Fibroblast of gingiva (primary cell): Measurements from ENCODE around the gene SLC6A3.
"Not testable (repeated sequence)": the region's sequence is repeated elsewhere in the genome, so short reads cannot be mapped to it uniquely, and the experiment has no call there.

Experiments used
- DNase-seq: peaks from one replicate; pipeline ENCODE4 v3.0.0-alpha.2; 2011; ENCODE audit warnings: low read depth

Gene SLC6A3

DNA sequence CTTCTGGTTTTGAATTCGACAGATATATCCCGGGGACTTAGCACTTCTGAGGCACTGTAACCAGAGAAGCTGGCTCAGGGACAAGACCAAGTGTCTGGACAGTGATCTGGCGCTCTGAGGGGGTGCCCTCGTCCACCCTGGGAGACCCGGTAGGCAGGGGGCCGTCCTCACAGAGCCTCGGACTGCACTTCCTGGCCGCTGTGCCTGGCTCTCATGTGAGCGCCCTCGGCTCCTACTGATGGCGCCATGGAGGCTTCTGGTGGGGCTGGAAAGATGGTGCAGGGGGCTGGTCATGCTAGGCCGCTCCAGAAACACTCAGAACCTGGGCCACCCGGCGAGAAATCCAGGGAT is 18.8 kb upstream of the SLC6A3 start:
- DNase-seq = no peak

DNA sequence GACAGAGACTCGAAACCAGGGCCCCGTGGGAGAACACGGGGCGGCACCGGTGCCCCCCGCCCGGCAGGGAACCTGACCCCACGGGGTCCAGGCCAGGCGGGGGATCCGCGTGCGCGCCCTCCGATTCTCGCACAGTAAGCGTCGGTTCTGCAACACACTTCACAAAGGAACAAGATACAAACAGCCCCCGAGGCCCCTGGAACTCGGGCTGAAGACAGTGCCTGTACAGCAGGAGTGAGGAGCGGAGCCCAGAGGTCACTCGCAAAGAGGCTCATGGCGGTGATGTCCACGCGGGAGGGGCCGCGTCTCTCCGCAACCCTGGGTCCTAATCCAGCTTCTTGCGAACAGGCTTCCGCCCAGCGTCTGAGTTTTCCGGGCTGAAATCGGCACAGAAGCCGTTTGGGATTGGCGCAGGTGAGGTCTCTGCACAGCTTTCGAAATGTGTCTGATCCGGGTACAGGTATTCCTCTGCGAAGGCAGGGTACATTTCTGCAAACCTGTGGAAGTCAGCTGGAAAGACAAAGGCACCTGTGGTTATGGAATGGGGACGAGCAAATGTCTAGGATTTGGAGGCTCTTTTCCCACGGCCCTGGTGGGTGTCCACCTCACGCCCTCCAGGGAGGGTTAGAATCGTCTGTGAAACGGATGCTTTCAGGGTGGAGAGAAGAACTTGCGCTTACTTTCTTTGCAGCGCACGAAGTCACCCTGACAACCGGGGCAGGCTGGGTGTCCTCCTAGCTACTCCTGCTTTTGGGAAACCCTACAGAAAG is 18.3 kb upstream of the SLC6A3 start:
- DNase-seq = no peak

DNA sequence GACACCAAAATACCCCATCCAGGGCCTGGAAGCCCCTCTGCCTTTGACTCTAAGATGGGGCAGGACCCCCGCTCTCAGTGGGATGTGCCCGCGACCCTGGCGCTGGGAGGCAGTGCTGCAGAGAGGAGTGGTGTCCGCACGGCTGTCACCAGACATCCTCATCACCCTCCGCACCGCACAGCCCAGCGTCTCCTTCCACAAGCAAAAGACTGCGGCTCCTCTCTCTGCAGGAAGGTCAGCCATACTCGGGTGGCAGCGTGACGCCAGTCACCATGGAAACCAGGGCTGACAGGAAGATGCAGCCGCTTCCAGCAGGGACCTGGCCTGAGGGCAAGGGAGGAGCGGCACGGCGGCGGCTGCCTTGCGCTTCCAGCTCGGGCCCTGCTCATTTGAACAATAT is 17.1 kb upstream of the SLC6A3 start:
- no peak for DNase-seq

DNA sequence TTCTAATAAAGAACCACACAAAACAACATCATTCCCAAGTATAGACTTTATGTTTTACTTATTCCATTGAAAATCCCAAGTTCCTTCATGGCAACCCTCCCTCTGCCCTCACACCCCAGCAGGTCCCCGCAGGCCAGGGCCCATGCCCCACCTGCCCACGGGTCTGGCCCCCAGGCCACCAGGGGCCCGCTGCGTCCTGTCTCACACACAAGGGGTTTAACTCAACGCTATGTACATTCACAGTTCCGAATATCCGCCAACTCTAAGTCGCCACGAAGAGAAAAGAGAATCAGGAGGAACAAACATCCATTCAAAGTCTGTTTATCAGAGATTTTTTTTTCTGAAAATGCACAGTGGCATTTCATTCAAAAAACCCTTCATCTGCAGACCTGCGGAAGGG is 16.2 kb upstream of the SLC6A3 start:
- DNase-seq = no peak

DNA sequence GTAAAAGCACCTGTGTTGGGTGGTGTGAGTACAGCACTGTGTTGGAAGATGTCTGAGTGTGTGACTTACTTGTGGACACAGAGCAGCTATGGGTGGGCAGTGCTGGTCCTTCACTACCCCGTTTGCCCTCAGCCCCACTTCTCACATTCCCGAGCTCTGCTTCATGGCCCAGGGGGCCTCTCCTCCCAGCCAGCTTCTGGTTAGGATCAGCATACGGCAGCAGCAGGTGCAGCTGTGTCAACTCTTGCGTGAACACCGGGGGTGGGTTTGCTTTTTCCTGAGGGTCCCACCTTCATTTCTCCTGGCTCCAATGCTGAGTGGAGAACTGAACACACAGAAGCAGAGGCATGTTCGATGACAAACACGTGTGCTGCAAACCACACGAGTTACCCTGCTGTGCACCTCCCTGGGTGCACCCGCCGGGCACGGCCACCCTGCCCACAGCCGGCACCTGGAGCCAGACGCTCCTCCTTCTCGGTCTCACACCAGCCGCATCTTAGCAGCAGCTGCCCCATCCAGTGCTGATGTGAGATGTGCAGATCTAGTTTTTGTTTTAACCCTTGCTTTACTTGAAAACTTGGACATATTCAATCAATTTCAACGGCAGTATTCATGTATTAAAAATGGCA is 14.9 kb upstream of the SLC6A3 start:
- DNase-seq = no peak

DNA sequence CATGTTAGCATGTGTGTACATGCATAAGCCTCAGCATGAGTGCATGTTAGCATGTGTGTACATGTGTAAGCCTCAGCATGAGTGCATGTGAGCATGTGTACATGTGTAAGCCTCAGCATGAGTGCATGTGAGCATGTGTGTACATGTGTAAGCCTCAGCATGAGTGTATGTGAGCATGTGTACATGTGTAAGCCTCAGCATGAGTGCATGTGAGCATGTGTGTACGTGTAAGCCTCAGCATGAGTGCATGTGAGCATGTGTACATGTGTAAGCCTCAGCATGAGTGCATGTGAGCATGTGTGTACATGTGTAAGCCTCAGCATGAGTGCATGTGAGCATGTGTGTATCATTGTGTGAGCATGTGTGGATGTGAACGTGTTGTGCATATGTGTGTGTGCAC is 14.2 kb upstream of the SLC6A3 start:
- DNase-seq = not testable (repeated sequence)

DNA sequence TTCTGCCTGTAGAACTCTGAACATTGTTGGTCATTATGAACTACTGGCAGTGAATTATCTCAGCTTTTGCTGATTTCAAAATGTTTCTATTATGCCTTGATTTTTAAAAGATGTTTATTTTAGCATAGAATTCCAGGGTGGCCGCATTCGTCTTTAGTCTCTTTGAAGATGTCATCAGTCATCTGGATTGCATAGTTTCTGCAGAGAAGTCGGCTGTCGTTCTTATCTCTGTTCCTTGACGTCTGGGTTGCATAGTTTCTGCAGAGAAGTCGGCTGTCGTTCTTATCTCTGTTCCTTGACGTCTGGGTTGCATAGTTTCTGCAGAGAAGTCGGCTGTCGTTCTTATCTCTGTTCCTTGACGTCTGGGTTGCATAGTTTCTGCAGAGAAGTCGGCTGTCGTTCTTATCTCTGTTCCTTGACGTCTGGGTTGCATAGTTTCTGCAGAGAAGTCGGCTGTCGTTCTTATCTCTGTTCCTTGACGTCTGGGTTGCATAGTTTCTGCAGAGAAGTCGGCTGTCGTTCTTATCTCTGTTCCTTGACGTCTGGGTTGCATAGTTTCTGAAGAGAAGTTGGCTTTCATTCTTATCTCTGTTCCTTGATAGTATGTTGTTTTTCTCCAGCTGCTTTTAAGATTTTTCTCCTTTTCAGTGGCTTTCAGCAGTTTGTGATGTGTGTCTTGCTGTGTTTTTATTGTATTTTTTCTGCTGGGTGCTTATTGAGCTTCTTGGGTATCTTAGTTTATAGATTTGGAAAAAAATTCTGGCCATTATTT is 11.1 kb upstream of the SLC6A3 start:
- DNase-seq = not testable (repeated sequence)

DNA sequence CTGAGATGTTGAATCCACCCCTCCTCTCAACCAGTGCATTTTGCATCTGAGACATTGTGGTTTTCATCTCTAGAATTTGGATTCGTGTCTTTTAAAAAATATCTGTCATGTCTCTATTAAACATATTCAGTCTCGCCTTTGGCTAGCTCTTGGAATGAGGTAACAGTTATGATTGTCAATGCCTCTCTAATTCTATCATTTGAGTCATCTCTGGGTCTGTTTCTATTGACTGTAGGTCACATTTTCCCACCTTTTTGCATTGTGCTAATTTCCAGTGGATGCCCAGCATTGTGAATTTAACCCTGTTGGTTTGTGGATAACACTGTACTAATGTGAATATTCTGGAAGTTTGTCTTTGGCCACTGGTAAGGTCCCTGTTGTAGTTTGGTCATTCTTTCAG is 8.4 kb upstream of the SLC6A3 start:
- DNase-seq = no peak

DNA sequence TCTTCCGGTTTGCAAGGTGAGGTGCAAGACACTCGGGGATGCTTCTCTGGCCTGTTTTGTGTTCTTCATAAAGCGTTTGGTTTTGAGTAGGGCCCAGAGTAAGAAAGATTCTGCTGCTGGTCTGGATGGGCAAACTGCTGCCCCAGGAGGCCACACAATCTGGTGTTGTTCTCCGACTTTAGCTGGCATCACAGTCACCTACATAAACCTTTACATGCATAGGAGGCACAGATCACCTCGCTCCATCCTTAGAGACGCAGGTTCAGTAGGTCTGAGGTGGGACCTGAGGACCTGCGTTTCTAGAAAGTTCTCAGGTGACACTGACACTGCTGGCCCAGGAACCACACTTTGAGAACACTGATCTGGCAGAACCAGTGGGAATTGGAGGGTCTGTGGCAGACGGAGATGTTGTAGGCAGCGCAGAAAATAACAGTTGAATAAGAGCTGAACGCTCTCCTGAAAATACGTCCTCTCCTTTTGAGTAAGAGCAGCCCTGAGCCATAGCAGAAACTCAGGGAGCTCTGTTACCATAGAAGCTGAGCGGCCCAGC is 3.9 kb upstream of the SLC6A3 start:
- DNase-seq = no peak

DNA sequence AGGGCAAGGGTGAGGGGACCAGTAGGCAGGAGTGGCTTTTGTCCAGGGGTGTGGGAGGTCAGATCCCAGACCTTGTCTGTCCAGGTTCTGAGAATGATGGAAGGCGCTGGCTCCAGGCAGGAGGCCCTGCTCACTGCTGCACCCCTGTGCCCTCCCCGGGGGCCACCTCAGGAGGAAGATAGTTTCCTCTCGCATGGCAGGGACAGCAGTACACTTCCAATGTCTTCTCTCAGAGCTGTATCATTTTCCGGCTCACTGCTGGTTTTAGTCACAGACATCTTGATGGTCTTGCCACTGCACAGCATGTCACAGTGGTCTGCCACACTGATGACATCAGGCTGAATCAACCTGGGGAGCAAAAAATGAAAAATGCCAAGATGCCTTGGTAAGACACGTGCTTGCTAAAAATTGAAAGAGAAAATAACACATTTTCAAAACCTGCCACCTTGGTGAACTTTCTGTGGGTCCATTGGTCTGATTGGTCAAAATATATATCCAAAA is 3.3 kb upstream of the SLC6A3 start:
- no peak for DNase-seq

DNA sequence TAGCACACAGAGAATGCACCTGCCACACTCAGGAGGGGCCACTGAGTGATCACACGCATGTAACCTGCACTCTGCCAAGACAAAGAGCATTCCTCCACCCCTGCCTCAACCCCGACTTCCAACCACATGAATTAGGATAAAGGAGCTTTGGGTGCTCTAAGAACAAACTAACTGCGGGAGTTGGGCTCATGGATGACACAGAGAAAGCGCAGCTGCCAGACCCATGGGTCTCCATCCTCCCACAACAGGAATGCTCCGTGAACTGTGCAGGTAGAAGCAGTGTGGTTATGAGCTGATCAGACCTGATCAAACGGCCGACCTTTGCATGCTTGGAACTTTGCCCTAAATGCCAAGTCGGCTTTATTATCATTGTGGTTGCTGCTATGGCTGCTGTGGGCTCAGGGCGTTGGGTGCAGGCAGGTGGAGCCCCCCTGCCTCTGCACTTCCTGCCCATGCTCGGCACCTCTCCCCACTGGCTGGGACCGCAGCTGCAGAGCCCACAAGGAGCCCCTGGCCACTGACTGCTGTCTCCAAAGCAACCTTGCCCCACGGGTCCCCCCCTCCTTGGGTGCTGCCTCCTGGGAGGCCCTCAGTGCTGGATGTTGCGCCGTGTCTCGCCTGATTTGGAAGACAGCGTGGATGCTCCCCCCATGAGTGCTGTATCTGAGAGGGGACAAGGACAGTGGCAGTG is 2.6 kb upstream of the SLC6A3 start:
- no peak for DNase-seq

DNA sequence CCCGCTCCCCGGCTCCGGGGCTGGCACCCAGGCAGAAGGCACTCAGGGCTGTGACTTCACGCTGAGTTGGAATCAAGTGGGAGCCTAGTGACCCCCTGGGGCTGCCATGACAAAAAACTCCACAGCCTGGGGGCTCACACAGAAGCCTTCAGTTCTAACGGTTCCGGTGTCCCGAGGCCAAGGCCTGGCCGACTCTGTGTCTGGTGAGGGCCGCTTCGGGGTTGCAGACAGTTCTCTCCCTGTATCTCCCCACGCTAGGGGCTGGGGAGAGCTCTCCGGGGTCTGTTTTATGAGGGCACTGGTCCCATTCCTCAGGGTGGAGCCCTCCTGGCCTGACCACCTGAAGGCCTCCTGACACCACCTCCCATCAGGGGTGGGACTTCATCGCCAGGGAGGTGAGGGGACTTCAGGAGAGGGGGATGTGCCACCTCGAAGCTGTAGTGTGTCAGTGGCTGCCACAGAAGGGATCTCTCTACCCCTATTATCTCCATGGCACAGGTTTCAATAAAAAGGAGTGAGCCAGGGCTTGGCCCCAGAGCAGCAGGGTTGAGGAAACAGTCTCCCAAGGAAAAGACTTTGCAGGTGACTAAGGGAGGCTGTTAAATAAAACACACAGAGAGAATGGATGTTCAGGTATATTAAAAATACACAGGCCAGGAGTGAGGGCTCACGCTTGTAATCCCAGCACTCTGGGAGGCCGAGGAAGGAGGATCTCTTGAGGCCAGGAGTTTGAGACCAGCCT is 1.5 kb upstream of the SLC6A3 start:
- DNase-seq = no peak

DNA sequence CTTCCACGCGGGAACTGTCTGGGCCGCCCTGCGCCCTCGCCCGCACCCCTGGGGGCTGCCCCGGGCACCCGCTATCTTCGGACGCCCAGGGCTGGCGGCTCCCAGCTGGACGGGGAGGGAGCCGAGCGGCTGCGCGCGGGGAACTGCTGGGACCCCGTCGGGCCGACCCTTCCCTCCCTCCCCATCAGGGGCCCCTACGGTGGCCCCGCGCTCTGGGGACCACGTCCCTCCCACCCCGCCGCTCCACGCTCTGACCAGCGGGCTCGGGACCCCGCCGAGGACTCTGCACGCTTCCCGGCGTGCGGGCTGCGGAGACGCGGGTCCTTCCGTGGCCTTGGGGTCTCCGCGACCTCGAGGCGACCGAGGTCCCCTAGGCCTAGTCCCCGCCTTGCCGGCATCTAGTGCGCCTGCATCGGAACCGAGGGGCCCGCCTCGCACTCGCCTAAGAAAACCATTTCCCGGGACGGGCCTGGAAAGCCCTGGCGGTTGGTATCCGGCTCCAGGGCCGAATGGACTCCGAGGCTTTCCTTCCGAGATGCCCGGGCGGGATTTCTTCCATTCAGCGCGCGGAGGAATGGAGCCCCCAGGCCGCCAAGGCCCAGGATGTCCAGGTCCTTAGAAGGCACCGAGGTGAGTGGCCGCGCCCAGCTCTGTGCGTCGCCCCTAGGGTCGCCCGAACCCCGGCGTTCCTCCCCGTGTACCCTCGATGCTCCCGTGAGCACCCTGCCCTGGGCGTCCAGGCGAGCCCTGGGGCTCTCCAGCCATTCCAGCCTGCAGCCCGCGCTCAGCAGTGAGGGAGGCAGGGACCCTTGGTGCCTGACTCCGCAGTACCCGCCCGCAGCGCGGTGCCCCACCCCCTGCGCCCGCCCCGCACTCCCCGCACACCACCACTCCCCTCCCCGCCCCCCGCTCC is 705 bp upstream of the SLC6A3 start:
- DNase-seq = no peak

DNA sequence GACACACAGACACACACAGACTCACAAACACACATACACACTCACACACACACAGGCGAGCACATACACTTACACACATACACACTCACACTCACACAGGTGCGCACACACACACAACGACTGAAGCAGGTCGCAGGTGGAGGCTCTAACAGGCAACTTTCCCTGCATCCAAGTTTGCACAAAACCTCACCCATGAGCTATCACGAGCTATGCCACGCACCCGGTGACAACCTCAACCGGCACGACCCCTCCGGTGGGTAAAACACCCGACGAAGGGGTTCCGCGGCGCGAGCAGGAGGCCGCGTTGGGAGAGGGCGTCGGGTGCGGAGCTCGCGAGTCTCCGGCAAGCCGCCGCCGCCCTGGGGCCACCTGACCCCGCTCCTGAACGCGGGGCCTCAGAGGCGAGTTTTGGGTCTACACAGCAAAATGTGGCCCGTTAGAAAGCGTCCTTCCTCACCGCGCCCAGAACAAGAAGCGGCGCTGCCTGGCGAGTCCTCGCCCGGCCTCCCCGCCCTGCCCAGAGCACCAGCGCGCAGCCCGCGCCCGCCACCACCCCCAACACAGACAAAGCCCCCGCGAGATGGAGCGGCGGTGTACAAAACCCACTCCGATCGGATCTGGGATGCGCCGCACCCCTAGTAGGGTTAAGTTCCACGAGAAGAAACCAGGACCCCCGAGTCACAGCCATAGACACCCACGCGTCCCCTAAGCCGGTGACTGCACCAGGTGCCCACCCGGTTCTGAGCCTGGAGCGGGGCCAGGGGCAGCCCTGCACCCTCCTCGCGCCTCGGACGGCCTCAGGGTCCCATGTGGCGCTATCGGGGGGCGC is 665 bp downstream of the SLC6A3 start:
- DNase-seq = no peak

DNA sequence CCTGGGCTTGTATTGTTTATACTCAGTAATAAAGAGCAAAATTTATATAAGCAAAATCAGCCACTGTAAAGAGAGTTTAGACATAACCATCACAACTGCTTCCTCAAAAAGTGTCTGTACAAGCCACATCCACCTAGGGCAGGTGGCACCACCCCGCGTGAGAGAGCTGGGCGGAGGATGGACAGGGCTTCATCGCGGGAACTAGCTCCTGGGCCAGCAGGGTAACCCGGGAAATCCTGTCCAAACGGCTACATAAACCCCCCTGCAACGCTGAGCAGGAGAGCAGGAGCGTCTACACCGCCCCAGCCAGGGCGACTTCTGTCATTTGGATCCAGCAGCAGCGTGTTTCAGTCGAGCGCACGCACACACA is 1.3 kb downstream of the SLC6A3 start:
- DNase-seq = no peak

DNA sequence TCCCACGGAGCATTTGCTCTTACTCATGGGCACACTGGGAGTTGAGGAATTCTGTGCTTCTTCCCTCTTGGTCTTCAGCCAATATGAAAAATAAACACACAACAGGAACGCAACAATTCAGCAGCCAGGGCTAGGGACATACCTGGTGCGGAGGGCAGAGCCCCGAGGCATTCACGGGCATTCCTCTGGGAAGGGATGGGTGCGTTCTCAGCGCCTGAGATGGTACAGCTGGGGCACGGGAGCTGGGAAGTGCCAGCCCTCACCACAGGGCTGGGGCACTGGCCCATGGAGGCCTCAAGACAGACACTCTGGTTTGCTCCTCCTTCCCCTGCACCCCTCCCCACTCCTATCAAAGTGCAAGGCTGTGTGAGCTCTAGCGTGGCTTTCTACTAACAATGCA is 2.1 kb downstream of the SLC6A3 start:
- DNase-seq = no peak

DNA sequence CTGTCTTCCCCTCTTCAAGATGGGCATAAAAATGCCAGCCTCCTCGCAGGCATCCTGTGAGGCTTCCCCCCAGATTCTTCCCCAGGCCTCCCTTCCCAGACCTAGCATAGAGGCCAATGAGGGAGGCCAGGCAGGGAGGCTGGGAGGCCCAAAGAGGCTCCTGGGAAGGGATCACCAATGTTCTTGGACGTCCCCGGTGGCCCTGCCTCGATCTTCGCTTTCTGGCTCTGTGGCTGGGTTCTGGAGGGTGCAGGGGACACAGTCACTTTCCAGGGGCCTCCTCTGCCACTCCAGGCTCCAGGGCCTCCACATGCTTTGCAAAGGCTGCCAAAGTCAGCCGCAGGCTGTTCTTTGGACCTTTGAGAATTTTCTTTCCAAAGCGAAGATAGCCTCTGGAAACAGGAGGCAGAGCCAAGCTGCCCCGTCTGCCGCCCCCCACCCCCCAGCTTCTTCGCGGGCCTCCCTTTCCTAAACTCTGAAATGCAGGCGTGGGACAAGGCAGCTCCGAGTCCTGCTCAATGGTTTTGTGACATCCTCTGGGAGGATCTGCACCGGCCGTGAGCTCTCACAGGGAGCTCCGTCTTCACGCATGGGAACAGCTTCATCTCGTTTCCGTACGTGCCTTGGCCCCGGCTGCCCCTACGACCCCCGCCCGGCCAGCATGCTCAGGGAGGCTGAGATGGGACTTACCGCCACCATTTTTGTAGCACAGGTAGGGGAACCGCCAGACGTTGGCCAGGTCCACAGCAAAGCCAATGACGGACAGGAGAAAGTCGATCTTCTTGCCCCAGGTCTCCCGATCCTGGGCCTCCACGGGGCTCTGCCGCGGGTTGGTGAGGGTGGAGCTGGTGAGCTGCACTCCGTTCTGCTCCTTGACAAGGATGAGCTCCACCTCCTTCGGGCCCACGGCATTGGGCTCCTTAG is 2.8 kb downstream of the SLC6A3 start:
- DNase-seq = no peak

DNA sequence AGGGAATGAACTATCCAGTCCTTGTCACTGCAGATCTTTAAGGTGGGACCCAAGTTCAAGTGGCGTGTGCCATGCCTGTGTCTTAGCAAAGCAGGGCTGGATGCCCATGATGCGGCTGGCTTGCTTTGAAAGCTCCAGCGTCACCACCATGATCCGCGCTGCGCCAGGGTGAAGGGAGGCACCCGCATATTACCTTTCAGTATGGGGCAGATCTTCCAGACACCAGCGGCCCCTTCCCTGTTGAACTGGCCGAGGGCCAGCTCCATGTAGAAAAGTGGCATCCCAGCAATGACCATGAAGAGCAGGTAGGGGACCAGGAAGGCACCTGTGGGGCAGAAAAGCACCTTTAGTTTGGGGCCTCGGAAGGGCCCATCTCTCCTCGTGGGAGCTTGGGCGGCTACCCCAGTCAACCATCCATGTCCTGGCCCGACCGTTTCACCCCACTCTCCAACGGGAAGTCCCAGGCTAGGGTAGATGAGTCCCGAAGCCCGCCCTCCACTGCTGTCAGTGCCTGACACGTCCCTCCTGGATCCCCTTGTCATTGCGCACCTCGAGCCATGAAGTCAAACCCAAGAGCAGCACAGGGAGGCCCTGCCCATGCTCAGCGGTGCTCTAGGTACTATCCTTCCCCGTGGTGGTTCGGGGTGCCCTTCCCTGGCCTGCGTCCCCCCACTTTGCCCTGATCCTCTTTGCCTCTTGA is 3.9 kb downstream of the SLC6A3 start:
- no peak for DNase-seq
